CD14-positive monocyte (primary cell): ENCODE results near the gene RO60. TPM values are rescaled to one million over a fixed set of nuclear protein-coding genes. Genes with fewer than 3 reads are reported as not detected.
A peak's percentile ranks its signal among the peaks of the same experiment; 100 is the strongest.

Source experiments
- DNase-seq, 3 donors: peaks; one replicate each; pipeline ENCODE4 v3.0.0-alpha.2; 2011 to 2022
- H2AFZ ChIP-seq: 2 replicates; pipeline ENCODE4 v1.6.0; 2012; ENCODE audit warnings: mild to moderate bottlenecking, low read depth, low read length, inconsistent platforms; ENCODE audit not compliant: insufficient read depth, poor library complexity, severe bottlenecking
- H3K27ac ChIP-seq, 2 donors: 1 replicate in 1 of 2; 2 replicates in 1 of 2; pipeline ENCODE4 v1.5.1; 2012 to 2013; ENCODE audit warnings: low read length in 2 of 2, control low read depth in 1 of 2, inconsistent platforms in 1 of 2, low read depth in 1 of 2, mild to moderate bottlenecking in 1 of 2
- H3K27me3 ChIP-seq, 2 donors: one replicate each; pipeline versions ENCODE4 v1.6.0 to v1.6.1; 2011 to 2013; ENCODE audit warnings: low read length in 2 of 2; ENCODE audit not compliant: control insufficient read depth in 2 of 2, insufficient read depth in 2 of 2
- H3K36me3 ChIP-seq, 2 donors: replicated peaks in 1 of 2; 1 replicate in 1 of 2; 2 replicates in 1 of 2; pipeline versions ENCODE4 v1.5.1 to v1.6.1; 2012 to 2013; ENCODE audit warnings: low read length in 2 of 2, control low read depth in 1 of 2, inconsistent platforms in 1 of 2, mild to moderate bottlenecking in 1 of 2; ENCODE audit not compliant: insufficient read depth in 2 of 2, control insufficient read depth in 1 of 2
- H3K4me1 ChIP-seq, 2 donors: 1 replicate in 1 of 2; 2 replicates in 1 of 2; pipeline versions ENCODE4 v1.5.1 to v1.6.1; 2012 to 2013; ENCODE audit warnings: low read length in 2 of 2, control low read depth in 1 of 2, inconsistent platforms in 1 of 2, mild to moderate bottlenecking in 1 of 2, moderate library complexity in 1 of 2; ENCODE audit not compliant: insufficient read depth in 2 of 2, control insufficient read depth in 1 of 2
- H3K4me2 ChIP-seq: replicated peaks from 2 replicates; pipeline ENCODE3; 2012; ENCODE audit warnings: low read length, moderate library complexity, mild to moderate bottlenecking; ENCODE audit not compliant: poor library complexity, severe bottlenecking; ENCODE audit errors: extremely low read depth
- H3K4me3 ChIP-seq, 3 experiments: fragments of 200-600 bp in 1 of 3; sonication (generic) in 1 of 3; replicated peaks in 1 of 3; 1 replicate in 2 of 3; 2 replicates in 1 of 3; pipeline ENCODE4 v1.5.1; 2011 to 2013; ENCODE audit warnings: low read length in 3 of 3, mild to moderate bottlenecking in 3 of 3, control low read depth in 2 of 3, low read depth in 2 of 3, inconsistent platforms in 1 of 3, moderate library complexity in 1 of 3
- H3K79me2 ChIP-seq: 2 replicates; pipeline ENCODE4 v1.6.0; 2012; ENCODE audit warnings: mild to moderate bottlenecking, control low read depth, inconsistent platforms, low read length, moderate library complexity; ENCODE audit not compliant: insufficient read depth
- H3K9ac ChIP-seq: 2 replicates; pipeline ENCODE4 v1.6.0; 2017; ENCODE audit warnings: low read length, mild to moderate bottlenecking; ENCODE audit not compliant: insufficient read depth, poor library complexity, severe bottlenecking
- H3K9me3 ChIP-seq, 2 donors: replicated peaks in 1 of 2; 1 replicate in 1 of 2; 2 replicates in 1 of 2; pipeline versions ENCODE4 v1.5.1 to v1.6.1; 2012 to 2013; ENCODE audit warnings: low read length in 2 of 2, control low read depth in 1 of 2; ENCODE audit not compliant: control insufficient read depth in 1 of 2, insufficient read depth in 1 of 2
- H4K20me1 ChIP-seq: 2 replicates; pipeline ENCODE4 v1.6.0; 2012; ENCODE audit warnings: mild to moderate bottlenecking, low read length, control low read depth, moderate library complexity; ENCODE audit not compliant: insufficient read depth
- H3K27ac Mint-ChIP-seq, 7 donors: one replicate each; pipeline ENCODE4 v1.8.0; 2020; ENCODE audit warnings: mild to moderate bottlenecking in 7 of 7, mixed read lengths in 7 of 7, moderate library complexity in 6 of 7, inconsistent platforms in 2 of 7
- H3K27me3 Mint-ChIP-seq, 3 donors: one replicate each; pipeline ENCODE4 v1.8.0; 2021 to 2022; ENCODE audit warnings: low read depth in 3 of 3, mild to moderate bottlenecking in 3 of 3, mixed read lengths in 3 of 3, moderate library complexity in 3 of 3, inconsistent platforms in 1 of 3
- H3K36me3 Mint-ChIP-seq, 2 donors: one replicate each; pipeline ENCODE4 v1.8.0; 2020; ENCODE audit warnings: mixed read lengths in 2 of 2, inconsistent platforms in 1 of 2, mild to moderate bottlenecking in 1 of 2
- H3K4me1 Mint-ChIP-seq: one replicate; pipeline ENCODE4 v1.8.0; 2020; ENCODE audit warnings: mild to moderate bottlenecking, mixed read lengths
- H3K4me3 Mint-ChIP-seq, 2 donors: one replicate each; pipeline ENCODE4 v1.8.0; 2020; ENCODE audit warnings: mild to moderate bottlenecking in 2 of 2, mixed read lengths in 2 of 2, moderate library complexity in 1 of 2
- H3K9me3 Mint-ChIP-seq, 7 donors: one replicate each; pipeline ENCODE4 v1.8.0; 2020 to 2022; ENCODE audit warnings: mixed read lengths in 7 of 7, mild to moderate bottlenecking in 6 of 7, moderate library complexity in 6 of 7, inconsistent platforms in 2 of 7
- WGBS: methylation state at CpG from one replicate; pipeline ENCODE4 v1.1.5; 2013; ENCODE audit warnings: missing lambda C conversion rate; ENCODE audit not compliant: insufficient coverage; 5-methylcytosine and 5-hydroxymethylcytosine counted together
- intact Hi-C, 2 donors: fragments of 100-400 bp; cut with micrococcal nuclease; formaldehyde crosslinking; loops; one replicate each; pipeline versions ENCODE4 v1.15.0 to v1.15.1; 2023
- polyA plus RNA-seq, 3 donors: library from polyadenylated mRNA; depleted of rRNA in 1 of 3; unstranded in 2 of 3; stranded (reverse) in 1 of 3; fragments of 300-500 nt in 2 of 3; fragments of >200 nt in 1 of 3; fragmentation: Illumina TruSeq in 2 of 3; gene quantifications; 1 replicate in 2 of 3; 2 replicates in 1 of 3; pipeline ENCODE4 v1.2.3, GENCODE V29; 2012 to 2021
- small RNA-seq: library from RNA; depleted of rRNA; stranded (forward); fragments of <200 nt; gene quantifications from one replicate; pipeline ENCODE3, GENCODE V24; 2012; ENCODE audit warnings: low read depth; ENCODE audit not compliant: insufficient read length
- TF ChIP-seq, protein P1 (sequence below): fragments of 200-600 bp; IDR thresholded peaks from one replicate; pipeline ENCODE4 v1.8.0; 2022; ENCODE audit warnings: antibody characterized with exemption, mild to moderate bottlenecking

Gene RO60
- polyA plus RNA-seq, 3 donors: 13.2 to 67.9 (median 58.1) TPM

DNA sequence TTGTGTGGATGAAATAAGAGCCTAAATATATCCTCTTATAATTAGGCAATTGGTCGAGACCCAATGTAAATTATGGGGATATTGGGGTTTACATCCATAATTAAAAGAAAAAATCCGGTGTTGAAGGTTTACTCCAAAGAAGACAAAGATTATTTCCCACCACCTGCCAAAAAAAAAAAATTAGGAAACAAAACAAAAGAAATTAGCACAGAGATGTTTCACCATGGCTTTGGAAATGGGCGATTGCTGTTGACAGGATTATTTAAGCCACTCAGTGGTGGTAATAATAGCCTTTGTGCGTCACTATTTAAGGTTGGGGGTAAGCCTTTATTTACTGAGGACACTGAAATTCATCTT lies 46.4 kb downstream of the RO60 start:
- intact Hi-C loops: loop anchor here (5.0 to 10.0 kb wide), 2 partner anchors 48 to 51 kb away; partner anchors contain the start of genes RO60 (in 2 of the 2) and UCHL5 (in 2 of the 2)

DNA sequence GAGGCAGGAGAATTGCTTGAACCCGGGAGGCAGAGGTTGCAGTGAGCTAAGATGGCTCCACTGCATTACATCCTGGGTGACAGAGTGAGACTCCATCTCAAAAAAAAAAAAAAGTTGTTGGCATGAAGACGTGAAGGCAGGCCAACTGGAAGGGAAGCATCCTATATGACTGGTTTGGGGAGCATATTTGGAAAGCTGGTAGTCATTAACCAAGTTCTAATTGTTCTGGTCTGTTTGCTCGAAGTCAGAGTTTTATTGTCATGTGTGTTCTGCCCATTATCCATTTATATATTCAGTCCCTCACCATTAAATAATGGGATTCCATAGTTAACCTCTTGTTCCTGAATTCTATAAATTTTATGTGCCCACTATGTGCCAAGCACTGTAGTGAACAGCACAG lies 49.1 kb downstream of the RO60 start:
- Histone ChIP-seq H3K9me3 (no peaks in the 10 kb centered on the region), H4K20me1 (peaks cover 9% of the 10 kb centered on the region), H3K9ac (no peak overlapping the region), H3K36me3 (no peaks in the 10 kb centered on the region), H3K4me2 (no peak overlapping the region), H3K4me1 (peaks cover 26 to 30% of the 10 kb centered on the region in 2 donors), H3K79me2 (peaks cover 14% of the 10 kb centered on the region), H2AFZ (no peak overlapping the region), H3K27ac (no peak overlapping the region), H3K4me3 (no peak overlapping the region), H3K27me3 (no peaks in the 10 kb centered on the region)
- DNase-seq: no peak
- no peak overlapping the region for H3K4me3 Mint-ChIP-seq
- no peaks in the 10 kb centered on the region for H3K36me3 Mint-ChIP-seq
- peaks cover 28% of the 10 kb centered on the region for H3K4me1 Mint-ChIP-seq
- H3K9me3 Mint-ChIP-seq: no peaks in the 10 kb centered on the region
- TF ChIP-seq, protein P1, sequence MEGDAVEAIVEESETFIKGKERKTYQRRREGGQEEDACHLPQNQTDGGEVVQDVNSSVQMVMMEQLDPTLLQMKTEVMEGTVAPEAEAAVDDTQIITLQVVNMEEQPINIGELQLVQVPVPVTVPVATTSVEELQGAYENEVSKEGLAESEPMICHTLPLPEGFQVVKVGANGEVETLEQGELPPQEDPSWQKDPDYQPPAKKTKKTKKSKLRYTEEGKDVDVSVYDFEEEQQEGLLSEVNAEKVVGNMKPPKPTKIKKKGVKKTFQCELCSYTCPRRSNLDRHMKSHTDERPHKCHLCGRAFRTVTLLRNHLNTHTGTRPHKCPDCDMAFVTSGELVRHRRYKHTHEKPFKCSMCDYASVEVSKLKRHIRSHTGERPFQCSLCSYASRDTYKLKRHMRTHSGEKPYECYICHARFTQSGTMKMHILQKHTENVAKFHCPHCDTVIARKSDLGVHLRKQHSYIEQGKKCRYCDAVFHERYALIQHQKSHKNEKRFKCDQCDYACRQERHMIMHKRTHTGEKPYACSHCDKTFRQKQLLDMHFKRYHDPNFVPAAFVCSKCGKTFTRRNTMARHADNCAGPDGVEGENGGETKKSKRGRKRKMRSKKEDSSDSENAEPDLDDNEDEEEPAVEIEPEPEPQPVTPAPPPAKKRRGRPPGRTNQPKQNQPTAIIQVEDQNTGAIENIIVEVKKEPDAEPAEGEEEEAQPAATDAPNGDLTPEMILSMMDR: no peak
- 100% methylated on average over 1 of the region's 3 CpGs for WGBS
- intact Hi-C loops: loop anchor here (5.0 to 10.0 kb wide), 2 partner anchors 51 to 54 kb away; partner anchors contain the start of genes RO60 (in 2 of the 2) and UCHL5 (in 2 of the 2)
- peaks cover 0 to 3% (median 1%) of the 10 kb centered on the region in 3 donors for H3K27me3 Mint-ChIP-seq
- no peak overlapping the region for H3K27ac Mint-ChIP-seq

More for the DNA sequence above, 46.4 kb downstream of the RO60 start:
- Histone ChIP-seq H2AFZ (peak overlapping the region; percentile 90), H3K4me3 (peak overlapping the region; percentile 63 to 97 (median 96)), H3K9ac (peak overlapping the region; percentile 88), H3K9me3 (no peaks in the 10 kb centered on the region), H3K27me3 (no peaks in the 10 kb centered on the region), H3K36me3 (peaks cover 3 to 6% of the 10 kb centered on the region in 2 donors), H3K79me2 (peaks cover 35% of the 10 kb centered on the region), H3K4me2 (peak overlapping the region; percentile 87), H4K20me1 (peaks cover 25% of the 10 kb centered on the region), H3K27ac (peak overlapping the region; percentile 66 to 90), H3K4me1 (peaks cover 14 to 21% of the 10 kb centered on the region in 2 donors)
- peaks cover 23% of the 10 kb centered on the region for H3K4me1 Mint-ChIP-seq
- peak overlapping the region; percentile 88 to 95 for H3K4me3 Mint-ChIP-seq
- H3K27ac Mint-ChIP-seq: peak overlapping the region; percentile 85 to 92 (median 91)
- TF ChIP-seq, protein P1: no peak
- H3K27me3 Mint-ChIP-seq: peaks cover 0 to 3% (median 1%) of the 10 kb centered on the region in 3 donors
- peaks cover 2% of the 10 kb centered on the region in 2 donors for H3K36me3 Mint-ChIP-seq
- WGBS: 60% methylated on average over 1 of the region's 4 CpGs
- no peak for DNase-seq
- H3K9me3 Mint-ChIP-seq: no peaks in the 10 kb centered on the region

Small RNAs within 50 kb of the gene (small RNA-seq; reads per million reads assigned to genes)
- gene SCARNA18B: 1.2 reads per million

Other genes with a start within 250 kb of the RO60 start
- 10 to 100 TPM in 2 of 3 donors, 1 to 10 TPM in 1; 8.6 to 43.0 (median 29.6) TPM for gene UCHL5, start 252 bp upstream of the RO60 start, polyA plus RNA-seq
- 10 to 100 TPM in 2 of 3 donors, 1 to 10 TPM in 1; 4.2 to 16.1 (median 15.2) TPM for gene GLRX2, start 45.8 kb downstream of the RO60 start, polyA plus RNA-seq
- 10 to 100 TPM; 14.2 to 60.3 (median 57.2) TPM for gene CDC73, start 62.4 kb downstream of the RO60 start, polyA plus RNA-seq
- under 1 TPM in 1 of 3 donors, not detected in 2; 0.26 TPM for gene B3GALT2, start 127.0 kb downstream of the RO60 start, polyA plus RNA-seq